GM21447 (cell line): ENCODE measurements around the gene ADARB2.
"Not testable (repeated sequence)": the region's sequence is repeated elsewhere in the genome, so short reads cannot be mapped to it uniquely, and the experiment has no call there.

Experiments used
- ATAC-seq: cut with Tn5 transposase; IDR thresholded peaks from one replicate; pipeline ENCODE4 v1.9.1; 2021; ENCODE audit not compliant: unreplicated experiment

ADARB2 gene

GRCh38 chr10:1335642-1336041, 401.7 kb downstream of the ADARB2 start:
- no peak for ATAC-seq

GRCh38 chr10:1333981-1334380, 403.3 kb downstream of the ADARB2 start:
- ATAC-seq: no peak

- no peak for ATAC-seq
Observed at GRCh38 chr10:1331560-1331959, 405.8 kb downstream of the ADARB2 start.

GRCh38 chr10:1329622-1330021, 407.7 kb downstream of the ADARB2 start:
- ATAC-seq: no peak

- no peak for ATAC-seq
Observed at GRCh38 chr10:1328981-1329614, 408.2 kb downstream of the ADARB2 start.

GRCh38 chr10:1328161-1328823, 409.0 kb downstream of the ADARB2 start:
- no peak for ATAC-seq

GRCh38 chr10:1327759-1328158, 409.6 kb downstream of the ADARB2 start:
- no peak for ATAC-seq

GRCh38 chr10:1326514-1326913, 410.8 kb downstream of the ADARB2 start:
- not testable (repeated sequence) for ATAC-seq

GRCh38 chr10:1324903-1325302, 412.4 kb downstream of the ADARB2 start:
- no peak for ATAC-seq

- ATAC-seq: no peak
Observed at GRCh38 chr10:1323951-1324350, 413.4 kb downstream of the ADARB2 start.

- no peak for ATAC-seq
Observed at GRCh38 chr10:1320739-1321320, 416.5 kb downstream of the ADARB2 start.

- ATAC-seq: no peak
Observed at GRCh38 chr10:1316809-1317143, 420.5 kb downstream of the ADARB2 start.

- no peak for ATAC-seq
Observed at GRCh38 chr10:1316121-1316808, 421.1 kb downstream of the ADARB2 start.

GRCh38 chr10:1315178-1315577, 422.1 kb downstream of the ADARB2 start:
- no peak for ATAC-seq

GRCh38 chr10:1311726-1312125, 425.6 kb downstream of the ADARB2 start:
- ATAC-seq: no peak

- ATAC-seq: no peak
Observed at GRCh38 chr10:1310271-1310789, 427.0 kb downstream of the ADARB2 start.

GRCh38 chr10:1309617-1310270, 427.6 kb downstream of the ADARB2 start:
- no peak for ATAC-seq

- ATAC-seq: no peak
Observed at GRCh38 chr10:1308962-1309616, 428.2 kb downstream of the ADARB2 start.

GRCh38 chr10:1308173-1308961, 429.0 kb downstream of the ADARB2 start:
- ATAC-seq: no peak

GRCh38 chr10:1301143-1301542, 436.2 kb downstream of the ADARB2 start:
- no peak for ATAC-seq
